Dermis blood vessel endothelial cell (primary cell): ENCODE data around the gene PNMA5. TPM values are rescaled to one million over a fixed set of nuclear protein-coding genes. Genes with fewer than 3 reads are reported as not detected.
"Not testable (repeated sequence)": the region's sequence is repeated elsewhere in the genome, so short reads cannot be mapped to it uniquely, and the experiment has no call there.

Experiments
- DNase-seq: peaks from one replicate; pipeline ENCODE4 v3.0.0; 2010
- total RNA-seq: library from RNA; depleted of rRNA; stranded (reverse); fragments of >200 nt; gene quantifications from 2 replicates; pipeline ENCODE4 v1.2.3, GENCODE V29; 2014

PNMA5 gene
- total RNA-seq, result not detected in 2 replicates

- no peak for DNase-seq
Observed at GRCh38 chrX:152993933-152994332, at the start of gene PNMA5. Gene PNMA5 (minus strand): TSS chrX:152994116. CDS start chrX:152991598, 2,518 bp downstream.

- peak; percentile 67 for DNase-seq
Observed at GRCh38 chrX:153032397-153033118, 38.6 kb upstream of the PNMA5 start.

GRCh38 chrX:153030801-153031200 lies 36.9 kb upstream of the PNMA5 start:
- DNase-seq, result no peak

- DNase-seq, result no peak
Observed at GRCh38 chrX:153029875-153030274, 36.0 kb upstream of the PNMA5 start.

- no peak for DNase-seq
Observed at GRCh38 chrX:153029162-153029561, 35.2 kb upstream of the PNMA5 start.

GRCh38 chrX:153028487-153028886 lies 34.6 kb upstream of the PNMA5 start:
- DNase-seq, result not testable (repeated sequence)

- not testable (repeated sequence) for DNase-seq
Observed at GRCh38 chrX:153026501-153026900, 32.6 kb upstream of the PNMA5 start.

GRCh38 chrX:153019166-153019565 lies 25.2 kb upstream of the PNMA5 start:
- no peak for DNase-seq

- DNase-seq, result not testable (repeated sequence)
Observed at GRCh38 chrX:153017174-153017573, 23.3 kb upstream of the PNMA5 start.

- DNase-seq, result no peak
Observed at GRCh38 chrX:153004780-153005179, 10.9 kb upstream of the PNMA5 start.

- DNase-seq, result no peak
Observed at GRCh38 chrX:153003981-153004380, 10.1 kb upstream of the PNMA5 start.

GRCh38 chrX:153002182-153002581 lies 8.3 kb upstream of the PNMA5 start:
- DNase-seq, result not testable (repeated sequence)

GRCh38 chrX:152997337-152997736 lies 3.4 kb upstream of the PNMA5 start:
- DNase-seq, result no peak

- no peak for DNase-seq
Observed at GRCh38 chrX:152992115-152992514, 1.8 kb downstream of the PNMA5 start.

GRCh38 chrX:152991123-152991522 lies 2.8 kb downstream of the PNMA5 start:
- DNase-seq, result no peak

GRCh38 chrX:152989292-152989658 lies 4.6 kb downstream of the PNMA5 start:
- peak; percentile 3 for DNase-seq

GRCh38 chrX:152988536-152989291 lies 5.2 kb downstream of the PNMA5 start:
- no peak for DNase-seq

GRCh38 chrX:152987801-152988200 lies 6.1 kb downstream of the PNMA5 start:
- DNase-seq, result no peak

GRCh38 chrX:152987156-152987555 lies 6.8 kb downstream of the PNMA5 start:
- DNase-seq, result not testable (repeated sequence)

GRCh38 chrX:152985383-152985782 lies 8.5 kb downstream of the PNMA5 start:
- not testable (repeated sequence) for DNase-seq

- DNase-seq, result no peak
Observed at GRCh38 chrX:152968193-152968592, 25.7 kb downstream of the PNMA5 start.

GRCh38 chrX:152960115-152960514 lies 33.8 kb downstream of the PNMA5 start:
- no peak for DNase-seq

- no peak for DNase-seq
Observed at GRCh38 chrX:152959626-152960025, 34.3 kb downstream of the PNMA5 start.
